Kidney epithelial cell (primary cell): Measurements from ENCODE around the gene TMEM108. TPM values are rescaled to one million over a fixed set of nuclear protein-coding genes. Genes with fewer than 3 reads are reported as not detected.

Experiments
- DNase-seq: peaks from one replicate; pipeline ENCODE4 v3.0.0-alpha.2; 2010; ENCODE audit warnings: low read depth
- H3K27me3 ChIP-seq: 2 replicates; pipeline ENCODE4 v1.6.0; 2011; ENCODE audit warnings: low read length; ENCODE audit not compliant: control insufficient read depth, insufficient read depth
- H3K36me3 ChIP-seq: 2 replicates; pipeline ENCODE4 v1.5.1; 2011; ENCODE audit warnings: low read length; ENCODE audit not compliant: control insufficient read depth, insufficient read depth
- H3K4me3 ChIP-seq: 2 replicates; pipeline ENCODE4 v1.5.1; 2011; ENCODE audit warnings: low read depth, mild to moderate bottlenecking, control low read depth, low read length
- total RNA-seq: library from RNA; depleted of rRNA; stranded (reverse); fragments of >200 nt; gene quantifications from 2 replicates; pipeline ENCODE4 v1.2.3, GENCODE V29; 2015
- TF ChIP-seq, protein P1 (sequence below): IDR thresholded peaks from 2 replicates; pipeline ENCODE4 v1.5.1; 2011; ENCODE audit warnings: mild to moderate bottlenecking, moderate library complexity, low read length, control low read depth, inconsistent platforms; ENCODE audit not compliant: insufficient read depth, poor library complexity, severe bottlenecking

The TMEM108 gene
- total RNA-seq, 1 donor from 2014 or later = 4.4 TPM

DNA sequence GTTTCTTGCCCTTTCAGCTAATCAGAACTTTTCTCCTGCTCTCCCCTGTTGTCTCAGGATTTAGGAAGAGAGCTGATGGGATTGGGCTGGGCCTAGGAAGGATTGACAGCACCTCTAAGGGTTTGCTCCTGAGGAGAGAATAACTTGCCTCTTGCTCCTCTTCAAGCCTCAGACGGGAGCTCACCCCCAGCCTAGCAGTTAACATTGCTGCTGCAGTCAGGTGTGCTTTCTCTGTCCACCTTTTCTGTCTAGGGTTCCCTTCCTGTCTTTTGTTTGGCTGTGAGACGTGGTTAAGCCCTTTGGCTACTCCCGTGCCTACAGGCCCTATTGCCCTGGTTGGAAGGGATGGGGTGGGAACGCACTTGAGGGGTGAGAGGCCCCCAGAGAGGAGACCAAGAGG lies 20.1 kb downstream of the TMEM108 start:
- no peak for DNase-seq
- H3K27me3 ChIP-seq = no peaks in the 10 kb centered on the region
- no peak overlapping the region for H3K4me3 ChIP-seq
- TF ChIP-seq, protein P1, sequence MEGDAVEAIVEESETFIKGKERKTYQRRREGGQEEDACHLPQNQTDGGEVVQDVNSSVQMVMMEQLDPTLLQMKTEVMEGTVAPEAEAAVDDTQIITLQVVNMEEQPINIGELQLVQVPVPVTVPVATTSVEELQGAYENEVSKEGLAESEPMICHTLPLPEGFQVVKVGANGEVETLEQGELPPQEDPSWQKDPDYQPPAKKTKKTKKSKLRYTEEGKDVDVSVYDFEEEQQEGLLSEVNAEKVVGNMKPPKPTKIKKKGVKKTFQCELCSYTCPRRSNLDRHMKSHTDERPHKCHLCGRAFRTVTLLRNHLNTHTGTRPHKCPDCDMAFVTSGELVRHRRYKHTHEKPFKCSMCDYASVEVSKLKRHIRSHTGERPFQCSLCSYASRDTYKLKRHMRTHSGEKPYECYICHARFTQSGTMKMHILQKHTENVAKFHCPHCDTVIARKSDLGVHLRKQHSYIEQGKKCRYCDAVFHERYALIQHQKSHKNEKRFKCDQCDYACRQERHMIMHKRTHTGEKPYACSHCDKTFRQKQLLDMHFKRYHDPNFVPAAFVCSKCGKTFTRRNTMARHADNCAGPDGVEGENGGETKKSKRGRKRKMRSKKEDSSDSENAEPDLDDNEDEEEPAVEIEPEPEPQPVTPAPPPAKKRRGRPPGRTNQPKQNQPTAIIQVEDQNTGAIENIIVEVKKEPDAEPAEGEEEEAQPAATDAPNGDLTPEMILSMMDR = no peak
- no peaks in the 10 kb centered on the region for H3K36me3 ChIP-seq

DNA sequence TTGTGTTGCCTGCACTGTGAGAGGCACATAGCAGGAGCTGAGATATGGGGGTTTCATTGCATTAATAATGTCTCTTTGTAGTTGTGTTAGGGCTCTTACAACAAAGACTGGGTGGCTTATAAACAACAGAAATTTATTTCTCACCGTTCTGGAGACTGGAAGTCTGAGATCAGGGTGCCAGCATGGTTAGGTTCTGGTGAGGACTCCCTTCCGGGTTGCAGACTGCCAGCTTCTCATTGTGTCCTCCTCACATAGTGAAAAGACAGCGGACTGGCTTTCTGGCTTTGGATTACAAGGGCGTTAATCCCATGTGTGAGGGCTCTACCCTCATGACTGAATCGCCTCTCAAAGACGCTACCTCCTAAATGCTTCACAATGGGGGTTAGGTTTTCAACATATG lies 20.6 kb downstream of the TMEM108 start:
- DNase-seq = no peak
- no peak overlapping the region for H3K4me3 ChIP-seq
- TF ChIP-seq, protein P1 = no peak
- no peaks in the 10 kb centered on the region for H3K36me3 ChIP-seq
- no peaks in the 10 kb centered on the region for H3K27me3 ChIP-seq

DNA sequence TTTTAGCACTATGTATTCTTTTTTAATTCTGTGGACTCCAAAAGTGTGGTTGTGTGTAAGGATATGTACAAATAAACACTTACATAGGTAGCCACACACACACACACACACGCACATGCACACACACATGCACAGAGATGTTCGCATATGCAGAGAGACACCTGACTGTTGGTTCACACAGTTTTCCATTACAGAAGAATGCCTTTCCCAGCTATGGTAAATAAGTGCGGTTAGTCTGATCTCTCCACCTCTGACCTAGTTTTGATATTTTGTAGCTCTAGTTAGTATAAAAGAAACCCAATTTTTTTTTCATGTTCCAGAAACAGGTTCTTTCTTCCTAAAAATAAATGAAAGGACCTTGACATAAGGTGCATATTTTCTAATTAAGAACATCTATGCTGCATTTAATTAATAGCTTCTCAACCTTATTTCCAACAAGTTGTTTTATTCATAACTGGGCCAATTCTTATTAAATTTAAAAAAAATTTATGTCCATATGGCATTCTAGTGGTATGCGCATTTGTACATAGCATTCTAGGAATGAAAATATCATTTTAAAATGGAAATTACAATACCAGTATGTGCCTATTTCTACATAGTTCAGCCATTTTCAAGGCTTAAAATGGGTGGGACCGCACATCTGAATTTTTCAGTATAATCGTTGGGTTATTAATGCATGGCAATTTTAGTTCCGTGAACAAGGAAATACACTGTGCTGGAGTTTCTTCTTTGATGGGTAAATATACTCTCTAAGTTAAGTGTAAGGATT lies 27.2 kb downstream of the TMEM108 start:
- TF ChIP-seq, protein P1 = no peak
- H3K4me3 ChIP-seq = no peak overlapping the region
- DNase-seq = no peak
- H3K36me3 ChIP-seq = no peaks in the 10 kb centered on the region
- no peaks in the 10 kb centered on the region for H3K27me3 ChIP-seq

DNA sequence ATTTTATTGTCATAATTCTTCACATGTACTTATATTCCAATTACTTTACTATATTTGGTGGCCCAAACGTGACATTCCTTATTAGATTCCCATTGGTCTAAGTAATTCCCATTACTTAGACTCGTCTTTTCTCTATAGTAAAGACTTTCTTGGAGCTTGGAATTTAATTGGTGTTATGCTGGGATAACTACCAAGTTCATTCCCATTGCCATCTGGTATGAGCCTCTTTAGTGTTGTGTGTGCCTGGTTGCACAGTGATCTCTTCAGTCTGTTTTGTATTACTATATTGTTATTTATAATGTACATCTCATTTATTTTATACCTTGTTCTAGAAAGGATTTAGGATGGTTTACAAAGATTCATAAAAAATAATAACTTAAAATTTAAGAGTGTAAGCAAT lies 27.8 kb downstream of the TMEM108 start:
- no peak for DNase-seq
- Histone ChIP-seq H3K27me3 (no peaks in the 10 kb centered on the region), H3K36me3 (no peaks in the 10 kb centered on the region), H3K4me3 (no peak overlapping the region)
- TF ChIP-seq, protein P1 = no peak

DNA sequence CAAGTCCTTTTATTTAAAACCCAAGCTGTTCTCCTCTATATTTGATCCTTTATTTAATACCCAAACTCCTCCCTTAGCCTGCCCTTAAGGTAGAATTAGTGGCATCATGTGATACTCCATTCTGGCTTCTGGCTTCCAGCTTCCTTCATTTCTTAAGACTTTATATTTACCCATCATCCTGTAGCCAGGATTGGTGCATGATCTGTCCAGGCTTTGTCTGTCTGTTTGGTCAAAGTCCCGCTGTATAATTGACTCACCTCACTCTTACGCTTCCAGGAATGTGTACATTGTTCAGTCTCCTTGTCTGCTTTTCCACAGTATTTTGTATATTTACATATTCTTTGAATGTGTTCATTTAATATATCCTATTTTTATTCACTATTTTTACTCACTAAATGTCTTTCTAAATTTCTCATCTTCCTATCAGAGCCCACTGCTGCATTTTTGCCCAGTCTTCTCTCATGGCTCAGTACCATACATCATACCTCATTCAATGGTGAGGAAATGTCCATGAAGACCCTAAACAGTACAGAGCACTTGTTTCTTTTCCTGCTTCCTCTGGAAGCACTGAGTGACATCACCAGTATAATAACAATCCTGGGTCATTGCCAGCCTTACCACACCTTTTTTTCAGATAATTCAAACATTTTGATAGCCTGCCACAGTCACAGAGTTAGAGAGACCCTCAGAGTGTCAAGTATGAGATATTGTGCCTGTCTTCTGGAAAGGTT lies 31.5 kb downstream of the TMEM108 start:
- TF ChIP-seq, protein P1 = no peak
- no peak overlapping the region for H3K4me3 ChIP-seq
- no peaks in the 10 kb centered on the region for H3K36me3 ChIP-seq
- H3K27me3 ChIP-seq = no peaks in the 10 kb centered on the region
- no peak for DNase-seq
